A549 (cell line): ENCODE measurements around the gene DSCAM. TPM values are rescaled to one million over a fixed set of nuclear protein-coding genes. Genes with fewer than 3 reads are reported as not detected.

Experiments used
- ATAC-seq, 2 experiments: fragments of 200-7000 bp in 1 of 2; fragments of >200 bp in 1 of 2; cut with Nextera tagmentation in 1 of 2; cut with Tn5 transposase in 1 of 2; 3 replicates each; pipeline versions ENCODE4 v1.8.0 to v1.9.1; 2018 to 2020; ENCODE audit warnings: mild to moderate bottlenecking in 1 of 2, moderate library complexity in 1 of 2
- CTCF ChIA-PET: fragments of 300-600 bp; sonication (Branson Sonifier 250); formaldehyde crosslinking; extraction: SDS; loops from one replicate; lab custom pipeline; 2021; ENCODE audit warnings: antibody characterized with exemption, inconsistent platforms; lab: Yijun Ruan, JAX
- POLR2A ChIA-PET: fragments of 350-600 bp; formaldehyde crosslinking; extraction: SDS; loops from one replicate; lab custom pipeline; 2021; ENCODE audit warnings: antibody characterized with exemption, inconsistent platforms; lab: Yijun Ruan, JAX
- DNase-seq, 2 experiments: peaks; one replicate each; pipeline versions ENCODE4 v3.0.0 to v3.0.0-alpha.2; 2011 to 2016; ENCODE audit warnings: low read depth in 1 of 2, low spot score in 1 of 2
- FAIRE-seq: peaks from 2 replicates; lab custom pipeline; 2011; peaks lifted over from hg19 to GRCh38; lab: Jason Lieb, UNC
- H3K27ac ChIP-seq, 2 experiments: fragments of >200 bp; sonication (Bioruptor Twin); formaldehyde crosslinking; 3 replicates each; pipeline ENCODE4 v1.5.1; 2016 to 2017
- H3K4me1 ChIP-seq: fragments of >200 bp; sonication (Bioruptor Twin); formaldehyde crosslinking; 3 replicates; pipeline ENCODE4 v1.6.1; 2016
- H3K4me2 ChIP-seq: fragments of >200 bp; sonication (Bioruptor Twin); formaldehyde crosslinking; 3 replicates; pipeline ENCODE4 v1.6.1; 2016
- H3K4me3 ChIP-seq: fragments of >200 bp; sonication (Bioruptor Twin); formaldehyde crosslinking; 3 replicates; pipeline ENCODE4 v1.5.1; 2016
- H3K9me3 ChIP-seq: fragments of >200 bp; sonication (Bioruptor Twin); formaldehyde crosslinking; 3 replicates; pipeline ENCODE4 v1.6.1; 2016
- CBX2 ChIP-seq: fragments of 200-600 bp; sonication (generic); IDR thresholded peaks from 2 replicates; pipeline ENCODE4 v1.6.1; 2016; ENCODE audit warnings: low read depth, mild to moderate bottlenecking, borderline replicate concordance
- CBX8 ChIP-seq: fragments of 200-600 bp; sonication (generic); IDR thresholded peaks from 2 replicates; pipeline ENCODE4 v1.6.1; 2016
- CHD2 ChIP-seq: fragments of 150-350 bp; IDR thresholded peaks from 2 replicates; pipeline ENCODE4 v1.6.1; 2014; ENCODE audit warnings: low read length; ENCODE audit not compliant: partially characterized antibody
- FOSL2 ChIP-seq, 2 experiments: fragments of 450-650 bp in 1 of 2; fragments of >200 bp in 1 of 2; sonication (Bioruptor Twin) in 1 of 2; formaldehyde crosslinking; IDR thresholded peaks; 2 replicates each; pipeline versions ENCODE4 v1.5.0 to v1.6.1; 2016 to 2020; ENCODE audit warnings: mild to moderate bottlenecking in 1 of 2, moderate library complexity in 1 of 2
- HEYL ChIP-seq: fragments of 250-450 bp; sonication (Bioruptor Pico); IDR thresholded peaks from 2 replicates; pipeline ENCODE4 v1.8.0; 2021; ENCODE audit warnings: mild to moderate bottlenecking, moderate library complexity
- HOXA7 ChIP-seq: fragments of 250-450 bp; sonication (Bioruptor Pico); IDR thresholded peaks from 2 replicates; pipeline ENCODE4 v1.5.0; 2020; ENCODE audit warnings: mild to moderate bottlenecking, moderate library complexity
- HOXB13 ChIP-seq: fragments of 250-450 bp; sonication (Bioruptor Pico); IDR thresholded peaks from 2 replicates; pipeline ENCODE4 v1.5.0; 2020; ENCODE audit warnings: low read depth, mild to moderate bottlenecking, moderate library complexity
- MAFK ChIP-seq: fragments of 450-650 bp; IDR thresholded peaks from 2 replicates; pipeline ENCODE4 v1.6.1; 2014; ENCODE audit not compliant: partially characterized antibody
- NFE2L2 ChIP-seq: fragments of 150-350 bp; conservative IDR thresholded peaks from 2 replicates; pipeline ENCODE4 v1.6.1; 2014; ENCODE audit warnings: low read length
- PHF8 ChIP-seq: fragments of 200-600 bp; sonication (generic); IDR thresholded peaks from 2 replicates; pipeline ENCODE4 v1.6.1; 2016; ENCODE audit warnings: low read depth, mild to moderate bottlenecking, antibody characterized with exemption, moderate library complexity, borderline replicate concordance
- POLR2AphosphoS2 ChIP-seq: conservative IDR thresholded peaks from 2 replicates; pipeline ENCODE4 v1.6.1; 2012; ENCODE audit warnings: low read length, improper control_type of control experiment, inconsistent platforms
- RARB ChIP-seq: fragments of 250-450 bp; sonication (Bioruptor Pico); IDR thresholded peaks from 2 replicates; pipeline ENCODE4 v1.8.0; 2021; ENCODE audit warnings: mild to moderate bottlenecking, moderate library complexity
- ZC3H11A ChIP-seq: fragments of 450-650 bp; IDR thresholded peaks from 2 replicates; pipeline ENCODE4 v1.6.1; 2014; ENCODE audit warnings: antibody characterized with exemption, mild to moderate bottlenecking
- ZNF302 ChIP-seq: fragments of 250-450 bp; sonication (Bioruptor Pico); IDR thresholded peaks from 2 replicates; pipeline ENCODE4 v1.9.0; 2021; ENCODE audit warnings: inconsistent platforms, mild to moderate bottlenecking, moderate library complexity
- ZSCAN20 ChIP-seq: fragments of 250-450 bp; sonication (Bioruptor Pico); IDR thresholded peaks from 2 replicates; pipeline ENCODE4 v1.8.0; 2022; ENCODE audit warnings: mild to moderate bottlenecking, moderate library complexity
- WGBS: methylation state at CpG from one replicate; pipeline ENCODE4 v1.1.6; 2017; ENCODE audit errors: missing lambda C conversion rate; 5-methylcytosine and 5-hydroxymethylcytosine counted together
- polyA plus RNA-seq, 4 experiments: library from polyadenylated mRNA; depleted of rRNA in 3 of 4; stranded (reverse); fragments of >200 nt; fragmentation: RNase III in 1 of 4; extraction: RNeasy Plus Mini Kit Qiagen cat#74134 plus additional on column Dnase treatment in 1 of 4; gene quantifications; 2 replicates in 3 of 4; 3 replicates in 1 of 4; pipeline ENCODE4 v1.2.3, GENCODE V29; 2011 to 2017
- TF ChIP-seq, protein P1 (sequence below): fragments of >200 bp; sonication (Bioruptor Twin); formaldehyde crosslinking; IDR thresholded peaks from 2 replicates; pipeline ENCODE4 v1.6.1; 2016
- TF ChIP-seq, protein P2 (sequence below): fragments of >200 bp; sonication (Bioruptor Twin); formaldehyde crosslinking; IDR thresholded peaks from 3 replicates; pipeline ENCODE4 v1.5.1; 2016
- TF ChIP-seq, protein P3 (sequence below): fragments of 250-450 bp; sonication (Bioruptor Pico); IDR thresholded peaks from 2 replicates; pipeline ENCODE4 v1.5.0; 2020; ENCODE audit warnings: low read depth, mild to moderate bottlenecking, moderate library complexity
- TF ChIP-seq, protein P4 (sequence below): IDR thresholded peaks from 2 replicates; pipeline ENCODE4 v1.6.1; 2012; ENCODE audit warnings: low read depth, borderline replicate concordance

The DSCAM gene
- polyA plus RNA-seq, 2 of the 4 experiments (the other 2 are of a cell fraction) = not detected

DNA sequence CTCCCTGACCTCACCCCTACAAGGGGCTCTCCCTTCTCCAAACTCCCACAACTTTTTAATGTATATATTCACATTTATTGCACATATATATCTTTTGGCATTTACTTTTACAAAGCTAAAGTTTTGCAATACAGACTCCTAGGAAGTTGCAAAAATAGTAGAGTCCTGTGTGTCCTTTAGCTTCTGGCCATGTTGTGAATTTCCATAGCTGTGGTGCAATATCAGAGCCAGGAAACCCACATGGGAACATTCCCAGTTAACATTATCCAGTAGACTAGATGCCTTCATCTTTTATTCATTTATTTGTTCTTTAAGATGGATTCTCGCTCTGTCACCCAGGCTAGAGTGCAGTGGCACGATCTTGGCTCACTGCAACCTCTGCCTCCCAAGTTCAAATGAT is 636.7 kb downstream of the DSCAM start:
- WGBS = 5% methylated on average over 2 of the region's 2 CpGs
- POLR2A ChIA-PET = no interaction called here
- CTCF ChIA-PET = no interaction called here
- no peak for ATAC-seq
- DNase-seq = no peak
- TF ChIP-seq HOXA7 (CRISPR knock-in tag) = no peak
- TF ChIP-seq, protein P1, sequence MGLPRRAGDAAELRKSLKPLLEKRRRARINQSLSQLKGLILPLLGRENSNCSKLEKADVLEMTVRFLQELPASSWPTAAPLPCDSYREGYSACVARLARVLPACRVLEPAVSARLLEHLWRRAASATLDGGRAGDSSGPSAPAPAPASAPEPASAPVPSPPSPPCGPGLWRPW = no peak
- TF ChIP-seq CHD2 = no peak
- TF ChIP-seq HEYL (CRISPR knock-in tag) = no peak
- TF ChIP-seq PHF8 = no peak
- TF ChIP-seq RARB (CRISPR knock-in tag) = no peak
- FAIRE-seq = no peak
- no peak overlapping the region for H3K4me2 ChIP-seq
- no peak overlapping the region for H3K27ac ChIP-seq
- no peaks in the 10 kb centered on the region for H3K4me1 ChIP-seq
- H3K4me3 ChIP-seq = no peak overlapping the region
- no peaks in the 10 kb centered on the region for H3K9me3 ChIP-seq

DNA sequence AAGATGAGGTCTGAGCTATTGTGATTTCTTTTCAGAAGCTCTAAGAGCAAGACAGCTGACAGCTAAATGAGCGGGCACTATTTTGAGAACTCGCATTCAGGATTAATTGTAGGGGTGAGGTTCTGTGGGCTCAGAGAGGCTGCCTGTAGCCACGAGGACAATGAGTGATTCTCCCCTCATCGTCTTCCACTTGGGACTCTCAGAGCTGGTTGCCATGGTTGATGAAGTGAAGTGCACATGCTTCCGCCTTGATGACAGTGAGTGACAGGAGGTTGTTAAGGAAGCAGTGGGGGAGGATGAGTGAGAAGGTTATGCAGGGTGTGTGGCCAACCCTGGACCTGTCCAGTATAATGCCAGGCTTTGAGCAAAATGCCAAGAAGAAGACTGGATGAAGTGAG is 638.0 kb downstream of the DSCAM start:
- Histone ChIP-seq H3K4me1 (no peaks in the 10 kb centered on the region), H3K27ac (no peak overlapping the region), H3K4me3 (no peak overlapping the region), H3K4me2 (no peak overlapping the region), H3K9me3 (no peaks in the 10 kb centered on the region)
- WGBS = 31% methylated on average over 5 of the region's 5 CpGs
- no peak for ATAC-seq
- no peak for FAIRE-seq
- no peak for DNase-seq
- POLR2A ChIA-PET = no interaction called here
- CTCF ChIA-PET = no interaction called here
- TF ChIP-seq ZSCAN20 (no peak), POLR2AphosphoS2 (no peak), HEYL (CRISPR knock-in tag) (no peak), NFE2L2 (no peak), MAFK (no peak), CBX8 (no peak), ZC3H11A (no peak), PHF8 (no peak), ZNF302 (no peak), CBX2 (no peak), HOXB13 (CRISPR knock-in tag) (no peak), FOSL2 (IDR thresholded peaks at IDR 0.05) (no peak), FOSL2 (CRISPR knock-in tag; IDR thresholded peaks at IDR 0.05) (no peak)
- TF ChIP-seq, protein P2, sequence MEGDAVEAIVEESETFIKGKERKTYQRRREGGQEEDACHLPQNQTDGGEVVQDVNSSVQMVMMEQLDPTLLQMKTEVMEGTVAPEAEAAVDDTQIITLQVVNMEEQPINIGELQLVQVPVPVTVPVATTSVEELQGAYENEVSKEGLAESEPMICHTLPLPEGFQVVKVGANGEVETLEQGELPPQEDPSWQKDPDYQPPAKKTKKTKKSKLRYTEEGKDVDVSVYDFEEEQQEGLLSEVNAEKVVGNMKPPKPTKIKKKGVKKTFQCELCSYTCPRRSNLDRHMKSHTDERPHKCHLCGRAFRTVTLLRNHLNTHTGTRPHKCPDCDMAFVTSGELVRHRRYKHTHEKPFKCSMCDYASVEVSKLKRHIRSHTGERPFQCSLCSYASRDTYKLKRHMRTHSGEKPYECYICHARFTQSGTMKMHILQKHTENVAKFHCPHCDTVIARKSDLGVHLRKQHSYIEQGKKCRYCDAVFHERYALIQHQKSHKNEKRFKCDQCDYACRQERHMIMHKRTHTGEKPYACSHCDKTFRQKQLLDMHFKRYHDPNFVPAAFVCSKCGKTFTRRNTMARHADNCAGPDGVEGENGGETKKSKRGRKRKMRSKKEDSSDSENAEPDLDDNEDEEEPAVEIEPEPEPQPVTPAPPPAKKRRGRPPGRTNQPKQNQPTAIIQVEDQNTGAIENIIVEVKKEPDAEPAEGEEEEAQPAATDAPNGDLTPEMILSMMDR = no peak
- TF ChIP-seq, protein P3, sequence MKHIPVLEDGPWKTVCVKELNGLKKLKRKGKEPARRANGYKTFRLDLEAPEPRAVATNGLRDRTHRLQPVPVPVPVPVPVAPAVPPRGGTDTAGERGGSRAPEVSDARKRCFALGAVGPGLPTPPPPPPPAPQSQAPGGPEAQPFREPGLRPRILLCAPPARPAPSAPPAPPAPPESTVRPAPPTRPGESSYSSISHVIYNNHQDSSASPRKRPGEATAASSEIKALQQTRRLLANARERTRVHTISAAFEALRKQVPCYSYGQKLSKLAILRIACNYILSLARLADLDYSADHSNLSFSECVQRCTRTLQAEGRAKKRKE (CRISPR knock-in tag) = no peak
- TF ChIP-seq, protein P4, sequence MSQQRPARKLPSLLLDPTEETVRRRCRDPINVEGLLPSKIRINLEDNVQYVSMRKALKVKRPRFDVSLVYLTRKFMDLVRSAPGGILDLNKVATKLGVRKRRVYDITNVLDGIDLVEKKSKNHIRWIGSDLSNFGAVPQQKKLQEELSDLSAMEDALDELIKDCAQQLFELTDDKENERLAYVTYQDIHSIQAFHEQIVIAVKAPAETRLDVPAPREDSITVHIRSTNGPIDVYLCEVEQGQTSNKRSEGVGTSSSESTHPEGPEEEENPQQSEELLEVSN = no peak
- TF ChIP-seq, all 56 proteins: peak for 0

DNA sequence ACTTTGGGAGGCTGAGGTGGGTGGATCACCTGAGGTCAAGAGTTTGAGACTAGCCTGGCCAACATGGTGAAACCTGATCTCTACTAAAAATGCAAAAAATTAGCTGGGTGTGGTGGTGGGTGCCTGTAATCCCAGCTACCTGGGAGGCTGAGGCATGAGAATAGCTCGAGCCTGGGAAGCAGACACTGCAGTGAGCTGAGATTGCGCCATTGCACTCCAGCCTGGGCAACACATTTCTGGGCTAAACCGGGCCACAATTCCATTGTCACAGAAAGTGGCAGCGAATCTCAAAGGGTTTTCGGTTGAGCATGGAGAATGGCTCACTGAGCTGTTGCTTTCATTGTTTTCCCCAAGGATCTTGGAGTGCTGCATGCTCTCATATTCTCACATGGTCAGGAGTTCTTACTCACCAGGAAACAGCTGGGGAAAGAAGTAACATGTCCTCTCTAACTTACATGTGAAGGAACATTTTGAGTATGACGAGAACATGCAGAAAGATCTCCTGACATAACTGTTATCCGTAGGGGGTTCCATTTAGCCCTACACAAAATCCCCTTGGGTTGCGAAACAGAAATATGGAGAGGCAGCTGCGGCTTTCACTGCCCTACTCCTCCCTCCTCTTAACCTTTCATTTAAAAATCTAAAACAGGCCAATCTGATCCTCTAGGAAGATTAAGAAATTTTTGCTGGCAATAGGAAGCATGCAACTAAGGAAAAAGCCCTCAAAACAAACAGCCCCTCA is 638.6 kb downstream of the DSCAM start:
- no peak for DNase-seq
- ChIA-PET POLR2A (no interaction called here), CTCF (no interaction called here)
- ATAC-seq = no peak
- Histone ChIP-seq H3K4me2 (no peak overlapping the region), H3K4me3 (no peak overlapping the region), H3K4me1 (no peaks in the 10 kb centered on the region), H3K9me3 (no peaks in the 10 kb centered on the region), H3K27ac (no peak overlapping the region)
- WGBS = 13% methylated on average over 8 of the region's 9 CpGs
- no peak for FAIRE-seq
- TF ChIP-seq, protein P1 = no peak
- TF ChIP-seq RARB (CRISPR knock-in tag) = no peak
